GM18505 (cell line): Measurements from ENCODE around the gene UMODL1.

ENCODE experiments used
- ATAC-seq: cut with Tn5 transposase; IDR thresholded peaks from one replicate; pipeline ENCODE4 v1.9.1; 2021; ENCODE audit not compliant: unreplicated experiment
- POLR2A ChIP-seq: IDR thresholded peaks from 4 replicates; pipeline ENCODE4 v1.6.1; 2011; ENCODE audit warnings: borderline replicate concordance; ENCODE audit not compliant: insufficient read depth, insufficient read length; ENCODE audit errors: extremely low read depth

The UMODL1 gene

DNA sequence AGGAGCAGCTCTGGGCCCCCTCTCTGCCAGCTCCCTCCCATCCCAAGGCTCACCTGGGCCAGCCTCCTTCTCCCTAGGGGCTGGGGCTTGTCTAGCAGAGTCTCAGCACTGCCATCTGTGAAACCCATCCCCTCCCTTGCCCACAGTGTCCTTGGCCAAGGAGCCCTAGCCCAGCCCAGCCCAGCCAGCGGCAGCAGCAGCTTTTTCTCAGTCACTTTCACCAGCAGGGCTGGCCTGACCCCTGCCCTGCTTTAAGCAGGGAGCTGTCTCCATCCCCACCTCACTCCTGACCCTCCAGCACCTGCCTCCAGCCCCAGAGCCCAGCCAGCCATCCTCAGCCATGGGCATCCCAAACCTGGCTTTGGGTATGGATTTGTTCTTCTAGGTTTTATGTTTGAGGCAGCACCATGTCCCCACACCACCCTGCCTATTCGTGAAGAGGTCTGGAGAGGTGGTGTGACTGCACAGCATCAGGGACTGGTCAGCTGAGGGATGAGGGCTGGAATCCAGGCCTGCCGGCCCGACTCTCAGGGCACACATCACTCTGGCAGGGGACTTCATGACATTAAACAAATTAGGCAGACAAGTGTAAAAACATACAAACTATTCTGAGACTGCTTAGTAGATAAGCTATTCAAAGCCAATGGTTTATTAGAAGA, 111.7 kb downstream of the UMODL1 start:
- ATAC-seq: no peak

DNA sequence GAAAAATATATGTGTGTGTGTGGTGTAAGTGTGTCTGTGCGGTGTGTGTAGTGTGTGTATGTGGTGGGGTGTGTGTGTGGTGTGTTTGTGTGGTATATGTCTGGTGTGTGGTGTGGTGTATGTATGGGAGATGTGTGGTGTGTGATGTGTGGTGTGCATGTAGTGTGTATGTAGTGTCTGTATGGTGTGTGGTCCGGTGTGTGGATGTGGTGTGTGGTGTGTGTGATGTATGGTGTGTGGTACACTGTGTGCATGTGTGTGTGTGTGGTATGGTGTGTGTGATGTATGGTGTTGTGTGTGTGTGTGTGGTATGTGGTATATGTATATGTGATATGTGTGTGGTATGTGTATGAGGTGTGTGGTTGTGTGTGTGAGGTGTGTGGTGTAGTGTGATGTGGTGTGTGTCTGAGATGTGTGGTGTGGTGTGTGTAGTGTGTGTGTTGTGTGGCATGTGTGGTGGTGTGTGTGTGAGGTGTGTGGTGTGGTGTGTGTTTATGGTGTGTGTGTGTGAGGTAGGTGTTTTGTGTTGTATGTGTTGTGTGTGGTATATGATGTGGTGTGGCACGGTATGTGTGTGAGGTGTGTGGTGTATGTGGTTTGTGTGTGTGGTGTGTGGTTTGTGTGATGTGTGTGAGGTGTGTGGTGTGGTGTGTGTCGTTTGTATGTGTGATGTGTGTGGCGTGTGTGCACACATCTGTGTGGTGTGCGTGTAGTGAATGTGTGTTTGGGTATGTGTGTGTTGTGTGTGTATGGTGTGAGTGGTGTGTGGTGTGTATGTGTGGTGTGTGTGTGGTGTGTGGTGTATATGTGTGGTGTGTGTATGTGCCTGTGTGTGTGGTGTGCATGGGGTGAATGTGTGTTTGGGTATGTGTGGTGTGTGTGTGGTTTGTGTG, 112.5 kb downstream of the UMODL1 start:
- no peak for TF ChIP-seq POLR2A
- no peak for ATAC-seq

More for the DNA sequence above, 111.7 kb downstream of the UMODL1 start:
- TF ChIP-seq POLR2A: no peak

DNA sequence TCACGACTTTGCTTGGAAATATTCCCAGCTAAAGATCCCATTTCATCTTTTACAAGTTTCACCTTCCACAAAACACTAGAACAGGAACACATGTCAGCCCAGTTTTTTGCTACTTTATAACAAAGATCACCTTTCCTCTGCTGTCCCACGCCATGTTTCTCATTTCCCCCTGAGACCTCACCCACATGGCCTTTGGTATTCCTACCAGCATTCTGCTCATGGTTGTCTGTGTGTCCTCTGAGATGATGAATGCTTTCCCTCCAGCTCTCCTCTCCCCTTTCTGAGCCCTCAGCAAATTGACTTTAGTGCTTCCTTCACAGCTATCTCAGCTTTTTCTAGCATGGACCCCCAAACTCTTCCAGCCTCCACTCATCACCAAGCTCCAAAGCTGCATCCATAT, 115.5 kb downstream of the UMODL1 start:
- TF ChIP-seq POLR2A: no peak
- ATAC-seq: no peak

DNA sequence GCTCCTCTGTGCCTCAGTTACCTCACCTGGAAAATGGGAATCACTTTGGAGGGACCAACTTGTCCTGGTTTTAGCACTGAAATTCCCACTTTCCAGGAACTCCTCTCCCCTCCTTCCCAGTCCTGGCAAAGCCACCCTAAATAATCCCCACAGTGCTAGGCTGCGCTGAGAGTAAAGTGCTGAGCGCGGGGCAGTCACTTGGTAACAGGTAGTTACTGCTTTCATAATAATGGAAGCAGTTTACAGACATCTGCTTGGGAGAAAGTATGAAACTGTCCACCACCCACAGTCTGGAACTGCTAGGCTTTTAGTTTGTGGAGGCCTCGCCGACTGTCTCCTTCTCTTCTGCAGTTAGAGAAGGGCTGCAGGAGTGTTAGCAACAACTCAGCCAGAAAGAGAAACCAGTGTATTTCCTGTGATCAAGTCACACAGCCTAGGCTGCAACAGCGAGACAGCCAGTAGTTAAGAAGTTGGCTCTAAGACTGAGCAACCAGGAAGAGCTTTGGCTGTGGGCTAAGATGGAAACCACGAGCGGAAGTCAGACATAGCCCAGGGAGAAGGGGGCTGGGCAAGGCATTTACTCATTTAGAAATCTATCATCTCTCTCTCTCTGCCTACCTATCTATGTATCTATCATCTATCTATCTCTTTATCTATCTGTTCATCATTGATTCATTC, 117.0 kb downstream of the UMODL1 start:
- peak; percentile 86 for ATAC-seq
- TF ChIP-seq POLR2A: peak; percentile 55

DNA sequence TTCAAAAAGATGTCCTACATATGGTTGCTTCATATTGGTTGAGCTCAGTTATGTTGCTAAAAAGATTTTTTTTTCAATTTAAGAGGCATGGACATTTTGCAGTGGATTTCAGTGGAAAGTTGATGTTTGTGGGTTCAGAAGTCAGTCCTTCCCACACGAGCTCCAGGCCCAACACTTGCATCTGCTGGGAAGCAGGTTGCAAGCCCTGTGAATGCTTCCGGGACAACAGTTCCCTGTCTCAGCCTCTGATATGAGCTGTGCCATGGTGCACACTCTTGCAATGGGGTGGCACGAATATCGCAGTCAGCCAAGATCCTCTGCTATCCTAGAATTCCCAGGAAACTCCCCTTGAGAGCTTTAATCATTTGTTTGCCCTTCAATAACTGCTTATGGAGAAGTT, 117.5 kb downstream of the UMODL1 start:
- no peak for TF ChIP-seq POLR2A
- ATAC-seq: no peak

DNA sequence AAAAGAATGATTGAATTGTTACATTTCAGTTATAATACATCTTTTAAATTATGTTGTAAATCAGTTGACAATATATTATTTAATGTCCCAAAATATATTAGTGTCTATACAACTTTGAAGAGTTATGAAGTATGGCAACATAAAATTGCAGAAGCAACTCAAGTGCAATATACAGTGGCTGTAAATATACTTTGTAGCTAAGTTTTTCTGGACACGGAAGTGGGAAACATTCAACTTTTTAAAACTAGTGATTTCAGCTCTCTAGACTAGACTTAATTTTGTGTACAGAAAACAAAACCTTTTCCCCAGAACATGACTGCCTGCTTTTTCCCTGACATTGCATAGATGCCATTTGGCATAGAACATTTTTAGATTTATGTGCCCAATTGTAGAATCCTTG, 118.3 kb downstream of the UMODL1 start:
- ATAC-seq: no peak
- no peak for TF ChIP-seq POLR2A

DNA sequence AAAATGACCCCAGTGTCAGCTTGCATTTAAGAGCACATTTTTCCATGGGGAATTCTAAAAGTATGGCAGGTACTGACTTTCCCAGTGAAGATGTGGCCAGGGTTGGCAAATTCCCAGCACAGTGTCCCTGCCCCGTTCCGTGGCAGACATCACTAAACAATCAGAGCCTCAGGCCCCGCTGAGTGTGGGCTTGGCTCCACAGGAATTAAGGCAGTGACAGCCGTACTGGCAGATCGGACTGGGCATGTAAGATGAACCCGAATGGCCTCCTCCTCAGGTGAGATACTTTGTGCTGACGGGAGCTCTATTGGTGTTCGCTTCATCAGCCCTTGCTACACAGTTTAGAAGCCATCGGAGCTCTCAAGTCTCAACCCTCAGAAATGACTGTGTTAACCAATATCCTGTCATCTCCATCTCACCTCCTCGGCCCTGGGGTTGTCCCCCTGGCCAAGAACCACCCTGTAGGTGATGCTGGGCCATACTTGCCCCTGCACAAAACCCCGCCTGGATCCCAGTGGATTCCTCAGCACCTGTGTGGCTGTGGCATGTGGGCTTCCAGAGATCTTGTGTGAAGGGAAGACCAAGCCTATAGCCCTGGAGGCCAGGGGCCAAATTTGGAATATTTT, 118.9 kb downstream of the UMODL1 start:
- ATAC-seq: no peak
- no peak for TF ChIP-seq POLR2A

DNA sequence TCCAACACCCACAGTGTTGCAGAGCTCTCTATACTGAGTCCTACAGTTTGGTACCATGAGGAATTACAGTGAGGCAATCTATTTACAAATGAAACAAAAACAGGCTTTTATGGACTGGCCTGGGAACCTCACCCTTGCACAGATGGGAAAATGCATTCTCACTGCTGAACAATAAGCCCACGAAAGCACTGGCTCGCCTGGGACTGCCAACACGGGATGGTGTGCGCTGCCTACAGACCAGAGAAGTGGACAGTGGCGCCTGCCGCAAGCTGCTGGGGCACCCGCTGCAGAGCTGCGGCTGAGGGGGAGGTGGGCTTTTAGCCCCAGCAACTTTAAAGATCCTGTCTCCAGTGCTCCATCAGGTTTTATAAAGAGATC, 119.4 kb downstream of the UMODL1 start:
- ATAC-seq: no peak
- no peak for TF ChIP-seq POLR2A

DNA sequence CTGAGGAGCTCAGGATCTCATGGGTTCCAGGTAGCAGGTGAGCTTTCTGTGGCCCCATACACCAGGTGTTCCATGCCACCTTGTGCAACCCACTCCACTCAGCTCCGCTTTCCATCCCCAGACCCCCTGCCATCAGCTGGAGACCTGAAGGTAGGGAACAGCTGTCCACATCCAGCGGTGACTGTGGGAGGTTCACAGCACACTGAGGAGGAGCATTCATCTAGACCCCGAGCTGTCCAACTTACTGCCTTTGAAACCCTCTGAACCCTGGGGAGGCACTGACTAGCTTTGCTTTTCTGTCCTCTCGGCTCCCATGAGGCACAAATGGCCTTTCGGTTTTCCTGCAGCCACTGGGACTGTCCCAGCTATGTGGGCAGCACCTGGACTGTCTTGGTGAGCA, 119.9 kb downstream of the UMODL1 start:
- TF ChIP-seq POLR2A: no peak
- no peak for ATAC-seq

DNA sequence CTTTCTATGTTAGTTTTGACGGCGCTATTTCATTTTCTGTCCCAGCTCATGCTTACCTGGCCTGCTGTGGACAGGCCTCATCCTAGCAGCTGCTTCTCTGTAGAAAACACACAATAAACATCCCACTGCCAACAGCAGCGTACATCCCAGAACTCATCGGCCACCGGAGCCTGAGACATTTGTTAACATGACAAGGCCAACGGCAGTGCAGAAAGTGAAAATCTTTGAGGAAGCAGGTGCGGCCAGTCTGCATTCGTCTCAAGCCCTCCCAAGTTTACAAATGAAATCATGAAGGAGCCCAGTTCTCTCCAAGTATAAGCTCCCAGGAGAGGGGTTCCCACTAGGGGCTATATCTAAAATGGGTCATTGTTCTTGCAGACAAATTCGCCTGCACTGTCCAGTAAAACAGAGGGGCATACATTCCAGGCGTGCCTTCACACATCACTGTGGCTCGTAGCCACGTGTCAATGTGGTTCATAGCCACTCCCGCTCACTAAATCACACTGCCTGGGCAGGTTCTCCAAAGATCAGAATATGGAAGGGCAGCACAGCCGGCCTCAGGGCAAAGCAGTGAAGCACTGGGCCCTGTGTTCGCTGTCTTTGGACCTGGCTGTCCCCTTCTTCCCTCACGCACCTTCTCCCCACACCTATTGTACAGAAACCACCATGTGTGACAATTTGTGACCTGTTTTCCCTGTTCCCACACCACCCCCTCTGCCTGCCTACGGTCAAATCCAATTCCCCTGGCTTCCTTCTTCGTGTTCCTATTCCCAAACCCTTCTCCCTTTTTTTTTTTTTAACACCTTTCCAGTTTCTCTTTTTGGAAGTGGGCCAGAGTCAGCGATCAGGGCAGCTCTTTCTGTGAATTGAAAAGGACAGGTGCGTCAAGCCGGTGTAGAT, 120.8 kb downstream of the UMODL1 start:
- TF ChIP-seq POLR2A: no peak
- ATAC-seq: no peak
